Calu3 (cell line): ENCODE results near the gene EPS8L2. TPM values are rescaled to one million over a fixed set of nuclear protein-coding genes. Genes with fewer than 3 reads are reported as not detected.

Experiments used
- BruUV-seq: library from RNA; stranded (reverse); fragments of 400-500 nt; replicated peaks from 2 replicates; lab custom pipeline; 2021; lab: Mats Ljungman, UMichigan
- CTCF ChIA-PET: fragments of 300-600 bp; sonication (Branson Sonifier 250); formaldehyde crosslinking; loops from one replicate; lab custom pipeline; 2022; ENCODE audit warnings: antibody characterized with exemption; lab: Charles Lee
- DNase-seq: peaks from one replicate; pipeline ENCODE4 v3.0.0; 2022
- H3K27ac Mint-ChIP-seq: one replicate; pipeline ENCODE4 v1.8.0; 2022; ENCODE audit warnings: mixed read lengths; ENCODE audit not compliant: unreplicated experiment
- H3K27me3 Mint-ChIP-seq: one replicate; pipeline ENCODE4 v1.8.0; 2022; ENCODE audit warnings: mixed read lengths; ENCODE audit not compliant: unreplicated experiment
- H3K36me3 Mint-ChIP-seq: one replicate; pipeline ENCODE4 v1.8.0; 2022; ENCODE audit warnings: mild to moderate bottlenecking, moderate library complexity, mixed read lengths; ENCODE audit not compliant: insufficient read depth, unreplicated experiment
- H3K4me1 Mint-ChIP-seq: one replicate; pipeline ENCODE4 v1.8.0; 2022; ENCODE audit warnings: mild to moderate bottlenecking, low read depth, mixed read lengths; ENCODE audit not compliant: unreplicated experiment
- H3K4me3 Mint-ChIP-seq: one replicate; pipeline ENCODE4 v1.8.0; 2022; ENCODE audit warnings: mild to moderate bottlenecking, low read depth, moderate library complexity, mixed read lengths; ENCODE audit not compliant: unreplicated experiment
- H3K9me3 Mint-ChIP-seq: one replicate; pipeline ENCODE4 v1.8.0; 2022; ENCODE audit warnings: low read depth, mixed read lengths; ENCODE audit not compliant: unreplicated experiment
- intact Hi-C: fragments of 100-400 bp; cut with micrococcal nuclease; formaldehyde crosslinking; loops from one replicate; pipeline ENCODE4 v1.10.0; 2022; ENCODE audit not compliant: unreplicated experiment
- total RNA-seq: library from RNA; stranded (reverse); gene quantifications from 2 replicates; pipeline ENCODE4 v1.2.3, GENCODE V29; 2022
- TF ChIP-seq, protein P1 (sequence below): fragments of 200-600 bp; IDR thresholded peaks from one replicate; pipeline ENCODE4 v1.8.0; 2022; ENCODE audit warnings: antibody characterized with exemption; ENCODE audit not compliant: unreplicated experiment

Gene EPS8L2
- total RNA-seq, 1 experiment from 2014 or later, result 212 TPM

DNA sequence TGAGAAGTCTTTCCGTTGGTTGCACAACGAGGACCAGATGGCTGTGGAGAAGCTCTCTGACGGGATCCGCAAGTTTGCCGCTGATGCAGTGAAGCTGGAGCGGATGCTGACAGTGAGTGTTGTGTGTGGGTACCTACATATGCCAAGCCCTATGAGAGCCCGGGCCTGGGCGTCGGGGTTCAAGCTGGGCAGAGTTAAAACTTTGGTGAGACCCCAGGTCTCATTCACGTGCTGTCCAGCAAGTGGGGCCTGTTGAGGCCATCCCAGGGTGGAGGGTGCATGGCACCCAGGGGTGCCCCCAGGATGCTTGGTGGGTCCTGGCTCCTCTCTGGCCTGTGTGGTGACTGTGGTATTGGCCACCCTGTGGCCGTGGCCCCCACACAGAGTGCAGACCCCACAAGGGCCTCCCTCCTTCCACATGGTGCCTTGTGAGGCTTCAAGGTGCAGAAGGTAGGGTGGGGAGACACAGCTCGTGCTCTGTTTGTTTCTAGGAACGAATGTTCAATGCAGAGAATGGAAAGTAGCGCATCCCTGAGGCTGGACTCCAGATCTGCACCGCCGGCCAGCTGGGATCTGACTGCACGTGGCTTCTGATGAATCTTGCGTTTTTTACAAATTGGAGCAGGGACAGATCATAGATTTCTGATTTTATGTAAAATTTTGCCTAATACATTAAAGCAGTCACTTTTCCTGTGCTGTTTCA lies 58.4 kb downstream of the EPS8L2 start:
- H3K4me1 Mint-ChIP-seq, result peaks cover 22% of the 10 kb centered on the region
- CTCF ChIA-PET, result interaction anchor here (1.1 kb wide), 1 partner anchor 68 kb away, joined by 3 read pairs; no protein-coding TSS in a partner anchor
- no TSS peak for BruUV-seq

DNA sequence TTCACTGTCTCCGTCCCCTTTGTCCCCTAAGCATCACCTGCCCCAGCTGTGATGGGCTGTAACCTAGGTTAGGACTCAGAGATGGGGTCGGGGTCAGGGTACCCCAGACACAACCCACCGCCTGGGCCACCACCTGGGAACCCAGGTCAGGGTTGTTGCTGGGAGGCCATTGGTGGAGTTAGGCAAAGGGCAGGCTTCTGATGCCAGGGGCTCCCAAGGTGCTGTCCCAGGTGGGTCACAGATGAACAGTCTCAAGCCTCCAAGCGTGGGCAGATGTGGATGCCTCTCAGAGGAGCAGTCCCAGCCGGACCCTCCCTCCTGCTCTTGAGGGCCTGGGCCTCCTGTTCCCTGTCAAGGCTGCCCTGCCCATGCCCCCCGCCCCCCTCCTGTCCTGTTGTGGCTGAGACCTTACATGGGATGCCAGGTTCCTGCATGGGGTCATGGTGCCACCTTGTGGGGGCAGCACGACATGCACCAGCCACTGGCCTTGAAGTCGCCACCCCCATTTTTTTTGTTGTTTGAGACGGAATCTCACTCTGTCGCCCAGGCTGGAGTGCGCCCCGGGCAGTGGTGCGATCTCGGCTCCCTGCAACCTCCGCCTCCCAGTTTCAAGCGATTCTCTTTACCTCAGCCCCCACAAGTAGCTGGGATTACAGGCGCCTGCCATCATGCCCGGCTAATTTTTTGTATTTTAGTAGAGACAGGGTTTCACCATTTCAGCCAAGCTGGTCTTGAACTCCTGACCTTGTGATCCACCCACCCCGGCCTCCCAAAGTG lies 59.2 kb downstream of the EPS8L2 start:
- peaks cover 89% of the 10 kb centered on the region for H3K36me3 Mint-ChIP-seq
- no peaks in the 10 kb centered on the region for H3K27me3 Mint-ChIP-seq
- H3K4me3 Mint-ChIP-seq, result no peak overlapping the region
- peak; percentile 74 for DNase-seq
- TF ChIP-seq, protein P1, sequence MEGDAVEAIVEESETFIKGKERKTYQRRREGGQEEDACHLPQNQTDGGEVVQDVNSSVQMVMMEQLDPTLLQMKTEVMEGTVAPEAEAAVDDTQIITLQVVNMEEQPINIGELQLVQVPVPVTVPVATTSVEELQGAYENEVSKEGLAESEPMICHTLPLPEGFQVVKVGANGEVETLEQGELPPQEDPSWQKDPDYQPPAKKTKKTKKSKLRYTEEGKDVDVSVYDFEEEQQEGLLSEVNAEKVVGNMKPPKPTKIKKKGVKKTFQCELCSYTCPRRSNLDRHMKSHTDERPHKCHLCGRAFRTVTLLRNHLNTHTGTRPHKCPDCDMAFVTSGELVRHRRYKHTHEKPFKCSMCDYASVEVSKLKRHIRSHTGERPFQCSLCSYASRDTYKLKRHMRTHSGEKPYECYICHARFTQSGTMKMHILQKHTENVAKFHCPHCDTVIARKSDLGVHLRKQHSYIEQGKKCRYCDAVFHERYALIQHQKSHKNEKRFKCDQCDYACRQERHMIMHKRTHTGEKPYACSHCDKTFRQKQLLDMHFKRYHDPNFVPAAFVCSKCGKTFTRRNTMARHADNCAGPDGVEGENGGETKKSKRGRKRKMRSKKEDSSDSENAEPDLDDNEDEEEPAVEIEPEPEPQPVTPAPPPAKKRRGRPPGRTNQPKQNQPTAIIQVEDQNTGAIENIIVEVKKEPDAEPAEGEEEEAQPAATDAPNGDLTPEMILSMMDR, result peak; percentile 84
- H3K4me1 Mint-ChIP-seq, result peaks cover 22% of the 10 kb centered on the region
- no peaks in the 10 kb centered on the region for H3K9me3 Mint-ChIP-seq
- CTCF ChIA-PET, result interaction anchor here (0.6 to 0.7 kb wide), 2 partner anchors 133 to 210 kb away, joined by 3 read pairs; no protein-coding TSS in a partner anchor
- no TSS peak for BruUV-seq
- intact Hi-C loops, result no loop called here
- peak overlapping the region; percentile 39 for H3K27ac Mint-ChIP-seq

More for the DNA sequence above, 58.4 kb downstream of the EPS8L2 start:
- TF ChIP-seq, protein P1, result no peak
- no peak overlapping the region for H3K4me3 Mint-ChIP-seq
- peak overlapping the region; percentile 39 for H3K27ac Mint-ChIP-seq
- DNase-seq, result no peak
- intact Hi-C loops, result no loop called here
- H3K9me3 Mint-ChIP-seq, result no peaks in the 10 kb centered on the region
- H3K27me3 Mint-ChIP-seq, result no peaks in the 10 kb centered on the region
- H3K36me3 Mint-ChIP-seq, result peaks cover 92% of the 10 kb centered on the region

DNA sequence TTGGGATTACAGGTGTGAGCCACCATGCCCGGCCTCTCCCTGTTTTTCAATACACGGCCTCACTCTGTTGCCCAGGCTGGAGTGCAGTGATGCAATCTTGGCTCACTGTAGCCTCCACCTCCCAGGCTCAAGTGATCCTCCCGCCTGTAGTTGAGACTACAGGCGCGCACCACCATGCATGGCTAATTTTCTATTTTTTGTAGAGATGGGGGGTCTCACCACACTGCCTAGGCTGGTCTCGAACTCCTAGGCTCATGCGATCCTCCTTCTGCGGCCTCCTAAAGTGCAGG lies 59.7 kb downstream of the EPS8L2 start:
- no peak for DNase-seq
- Mint-ChIP-seq H3K27ac (no peak overlapping the region), H3K36me3 (peaks cover 87% of the 10 kb centered on the region), H3K9me3 (no peaks in the 10 kb centered on the region), H3K4me3 (no peak overlapping the region), H3K27me3 (no peaks in the 10 kb centered on the region), H3K4me1 (peaks cover 22% of the 10 kb centered on the region)
- no TSS peak for BruUV-seq
- CTCF ChIA-PET, result interaction anchor here (0.7 kb wide), 1 partner anchor 132 kb away, joined by 3 read pairs; no protein-coding TSS in a partner anchor
- intact Hi-C loops, result no loop called here
- TF ChIP-seq, protein P1, result no peak

DNA sequence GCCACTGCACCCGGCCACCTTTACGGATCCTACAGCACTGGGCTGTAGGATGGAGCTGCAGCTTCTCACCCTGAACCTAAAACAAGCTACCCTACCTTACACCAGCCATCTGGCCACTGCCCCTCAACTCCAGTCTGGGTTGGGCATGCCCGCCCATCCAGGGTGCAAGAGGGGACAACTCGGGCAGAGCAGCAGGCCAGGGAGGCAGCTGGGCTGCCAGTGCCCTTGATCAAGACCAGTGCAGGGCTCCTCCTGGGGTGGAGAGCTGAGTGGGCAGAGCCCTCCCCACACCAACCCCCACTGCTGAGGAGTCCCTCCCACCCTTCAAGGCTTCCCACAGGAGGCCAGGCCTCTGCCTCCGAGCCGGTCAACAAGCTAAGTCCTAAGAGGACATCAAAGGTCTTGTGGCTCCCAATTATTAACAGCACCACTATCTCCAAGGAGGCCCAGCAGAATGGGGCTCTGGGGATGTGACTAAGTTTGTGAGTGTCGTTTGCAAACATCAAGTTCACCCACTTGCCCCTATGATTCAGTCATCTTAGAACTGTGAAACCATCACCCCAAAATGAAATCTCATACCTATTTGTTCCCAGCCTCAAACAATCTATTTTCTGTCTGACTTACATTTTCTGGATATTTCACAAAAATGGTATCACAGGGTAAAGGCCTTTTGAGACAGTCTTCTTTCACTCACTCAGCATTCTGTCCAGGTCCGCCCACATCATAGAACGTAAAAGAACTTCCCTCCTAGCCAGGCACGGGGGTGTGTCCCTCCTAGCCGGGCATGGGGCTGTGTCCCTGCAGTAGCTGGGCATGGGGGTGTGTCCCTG lies 60.3 kb downstream of the EPS8L2 start:
- no peak for DNase-seq
- BruUV-seq, result no TSS peak
- Mint-ChIP-seq H3K27me3 (no peaks in the 10 kb centered on the region), H3K9me3 (no peaks in the 10 kb centered on the region), H3K27ac (no peak overlapping the region), H3K4me3 (no peak overlapping the region), H3K4me1 (peaks cover 22% of the 10 kb centered on the region), H3K36me3 (peaks cover 87% of the 10 kb centered on the region)
- intact Hi-C loops, result no loop called here
- CTCF ChIA-PET, result no interaction called here
- TF ChIP-seq, protein P1, result no peak
